IMR-90 (cell line): ENCODE measurements around the gene TENM4. TPM values are rescaled to one million over a fixed set of nuclear protein-coding genes. Genes with fewer than 3 reads are reported as not detected.

Source experiments
- ATAC-seq: fragments of 200-7000 bp; cut with Tn5 transposase; 2 replicates; pipeline ENCODE4 v1.9.1; 2020; ENCODE audit warnings: low read depth, mild to moderate bottlenecking, moderate library complexity
- BruUV-seq: library from RNA; stranded (reverse); fragments of 400-500 nt; replicated peaks from 2 replicates; lab custom pipeline; 2021; lab: Mats Ljungman, UMichigan
- CTCF ChIA-PET: fragments of 300-600 bp; formaldehyde crosslinking; extraction: SDS; loops from one replicate; lab custom pipeline; 2021; ENCODE audit warnings: antibody characterized with exemption; lab: Yijun Ruan, JAX
- POLR2A ChIA-PET: fragments of 300-600 bp; sonication (Branson Sonifier 250); formaldehyde crosslinking; loops from one replicate; lab custom pipeline; 2022; ENCODE audit warnings: antibody characterized with exemption; ENCODE audit not compliant: unreplicated experiment; lab: Charles Lee
- DNase-seq: peaks from one replicate; pipeline ENCODE4 v3.0.0; 2013
- H2AFZ ChIP-seq: replicated peaks from 2 replicates; pipeline ENCODE3; 2013; ENCODE audit warnings: low read length, mild to moderate bottlenecking; ENCODE audit not compliant: poor library complexity
- H2AK5ac ChIP-seq: 2 replicates; pipeline ENCODE4 v1.6.1; 2013; ENCODE audit warnings: low read depth, low read length, inconsistent platforms
- H2AK9ac ChIP-seq: replicated peaks from 2 replicates; pipeline ENCODE3; 2013; ENCODE audit warnings: mild to moderate bottlenecking, low read depth, low read length, moderate library complexity; ENCODE audit not compliant: poor library complexity
- H2BK120ac ChIP-seq: 2 replicates; pipeline ENCODE4 v1.6.1; 2013; ENCODE audit warnings: low read depth, low read length, inconsistent platforms
- H2BK15ac ChIP-seq: 3 replicates; pipeline ENCODE4 v1.6.1; 2013; ENCODE audit warnings: low read depth, low read length, inconsistent platforms
- H2BK20ac ChIP-seq: 2 replicates; pipeline ENCODE4 v1.6.1; 2013; ENCODE audit warnings: low read depth, mild to moderate bottlenecking, inconsistent platforms, low read length, moderate library complexity
- H2BK5ac ChIP-seq: 2 replicates; pipeline ENCODE4 v1.6.1; 2013; ENCODE audit warnings: mild to moderate bottlenecking, low read depth, low read length, inconsistent platforms; ENCODE audit not compliant: poor library complexity, severe bottlenecking
- H3K14ac ChIP-seq: replicated peaks from 2 replicates; pipeline ENCODE4 v1.6.1; 2013; ENCODE audit warnings: low read depth, low read length, inconsistent platforms
- H3K18ac ChIP-seq: 2 replicates; pipeline ENCODE4 v1.6.1; 2013; ENCODE audit warnings: low read depth, low read length, control low read depth
- H3K23ac ChIP-seq: 2 replicates; pipeline ENCODE4 v1.6.1; 2013; ENCODE audit warnings: low read depth, low read length, inconsistent platforms
- H3K27ac ChIP-seq: 2 replicates; pipeline ENCODE4 v1.5.1; 2013; ENCODE audit warnings: mild to moderate bottlenecking, control low read depth, low read length; ENCODE audit not compliant: insufficient read depth
- H3K27me3 ChIP-seq: 2 replicates; pipeline ENCODE4 v1.6.1; 2013; ENCODE audit warnings: low read length; ENCODE audit not compliant: control insufficient read depth, insufficient read depth
- H3K36me3 ChIP-seq: 2 replicates; pipeline ENCODE4 v1.6.1; 2013; ENCODE audit warnings: low read length, mixed read lengths; ENCODE audit not compliant: control insufficient read depth, insufficient read depth
- H3K4ac ChIP-seq: 2 replicates; pipeline ENCODE4 v1.6.1; 2013; ENCODE audit warnings: low read depth, low read length, inconsistent platforms
- H3K4me1 ChIP-seq: 2 replicates; pipeline ENCODE4 v1.6.1; 2013; ENCODE audit warnings: low read length, mixed read lengths; ENCODE audit not compliant: control insufficient read depth, insufficient read depth
- H3K4me2 ChIP-seq: 2 replicates; pipeline ENCODE4 v1.6.1; 2013; ENCODE audit warnings: low read depth, mild to moderate bottlenecking, control low read depth, low read length, moderate library complexity
- H3K4me3 ChIP-seq: 2 replicates; pipeline ENCODE4 v1.5.1; 2013; ENCODE audit warnings: low read depth, mild to moderate bottlenecking, control low read depth, low read length, moderate library complexity; ENCODE audit not compliant: insufficient read depth
- H3K56ac ChIP-seq: 2 replicates; pipeline ENCODE4 v1.6.1; 2013; ENCODE audit warnings: low read length, inconsistent platforms; ENCODE audit not compliant: insufficient read depth; ENCODE audit errors: extremely low read depth
- H3K79me1 ChIP-seq, 2 experiments: 2 replicates each; pipeline ENCODE4 v1.6.1; 2013; ENCODE audit warnings: low read length in 2 of 2, inconsistent platforms in 1 of 2, low read depth in 1 of 2
- H3K9ac ChIP-seq: 2 replicates; pipeline ENCODE4 v1.6.1; 2013; ENCODE audit warnings: low read depth, low read length, control low read depth
- H3K9me1 ChIP-seq: 2 replicates; pipeline ENCODE4 v1.6.1; 2013; ENCODE audit warnings: low read length, inconsistent platforms; ENCODE audit not compliant: insufficient read depth
- H3K9me3 ChIP-seq: 2 replicates; pipeline ENCODE4 v1.6.1; 2013; ENCODE audit warnings: low read length; ENCODE audit not compliant: control insufficient read depth, insufficient read depth
- H4K20me1 ChIP-seq: 2 replicates; pipeline ENCODE4 v1.6.1; 2013; ENCODE audit warnings: low read length, inconsistent platforms; ENCODE audit not compliant: insufficient read depth
- H4K5ac ChIP-seq: 2 replicates; pipeline ENCODE4 v1.6.1; 2013; ENCODE audit warnings: mild to moderate bottlenecking, low read depth, low read length, control low read depth
- H4K8ac ChIP-seq, 2 experiments: 2 replicates each; pipeline ENCODE4 v1.6.1; 2013; ENCODE audit warnings: low read depth in 2 of 2, low read length in 2 of 2, control low read depth in 1 of 2, inconsistent platforms in 1 of 2
- H4K91ac ChIP-seq: 2 replicates; pipeline ENCODE4 v1.6.1; 2013; ENCODE audit warnings: low read depth, low read length, inconsistent platforms; ENCODE audit not compliant: insufficient read depth
- MXI1 ChIP-seq: IDR thresholded peaks from 2 replicates; pipeline ENCODE4 v1.6.1; 2012; ENCODE audit warnings: low read depth, mild to moderate bottlenecking, low read length, moderate library complexity, borderline replicate concordance
- RFX5 ChIP-seq: IDR thresholded peaks from 2 replicates; pipeline ENCODE4 v1.8.0; 2012; ENCODE audit warnings: low read depth, mild to moderate bottlenecking, low read length, moderate library complexity
- WGBS, 2 experiments: methylation state at CpG; one replicate each; pipeline versions ENCODE4 v1.1.5 to v1.1.7; 2013; ENCODE audit warnings: missing lambda C conversion rate in 2 of 2; ENCODE audit not compliant: insufficient read length in 1 of 2; ENCODE audit errors: extremely low coverage in 2 of 2; 5-methylcytosine and 5-hydroxymethylcytosine counted together
- dilution Hi-C: fragments of 300-500 bp; cut with HindIII; formaldehyde crosslinking; loops from one replicate; pipeline ENCODE4 v1.14.3; 2018; ENCODE audit warnings: low sequenced_read_pairs; ENCODE audit not compliant: unreplicated experiment
- in situ Hi-C: fragments of 300-500 bp; cut with MboI; formaldehyde crosslinking; loops from 3 replicates; pipeline ENCODE4 v1.14.3; 2019; ENCODE audit warnings: low sequenced_read_pairs, inconsistent platforms, mixed read lengths
- intact Hi-C: fragments of 100-400 bp; cut with micrococcal nuclease; formaldehyde crosslinking; loops from 2 replicates; pipeline ENCODE4 v1.10.0; 2022
- polyA plus RNA-seq, 3 experiments: library from polyadenylated mRNA; depleted of rRNA; stranded (reverse); fragments of >200 nt; gene quantifications; 2 replicates each; pipeline ENCODE4 v1.2.3, GENCODE V29; 2012; ENCODE audit warnings: low replicate concordance in 1 of 3
- total RNA-seq: library from RNA; depleted of rRNA; stranded (reverse); fragments of >200 nt; gene quantifications from 2 replicates; pipeline ENCODE4 v1.2.3, GENCODE V29; 2012

Gene TENM4
- total and polyA plus RNA-seq, 2 of the 4 experiments (the other 2 are of a cell fraction), result 7.4 to 9.0 TPM

DNA sequence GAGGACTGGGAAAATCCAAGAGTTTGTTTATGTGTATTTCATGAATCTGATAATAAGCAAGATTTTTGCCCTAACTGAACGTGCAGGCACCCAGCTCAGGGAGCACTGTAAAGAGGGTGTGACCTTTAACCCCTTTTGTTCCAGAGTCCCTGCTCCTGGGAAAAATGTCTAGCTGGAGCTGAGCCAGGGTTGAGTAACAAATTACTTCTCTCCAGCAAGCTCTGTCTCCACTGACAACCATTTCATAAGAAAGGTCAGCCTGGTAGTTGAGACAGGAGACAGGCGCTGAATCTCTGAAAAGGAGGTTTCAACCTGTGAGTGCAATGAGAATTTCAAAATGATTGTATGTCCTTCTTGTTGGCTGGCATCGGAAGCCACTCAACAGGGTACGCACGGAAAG, 709.8 kb downstream of the TENM4 start:
- no CpG with 5 or more reads among the region's 5 CpGs for WGBS, 2 experiments
- no peak overlapping the region for H4K8ac ChIP-seq
- H3K79me1 ChIP-seq, result no peaks in the 10 kb centered on the region
- CTCF ChIA-PET, result no interaction called here
- H3K4me2 ChIP-seq, result no peak overlapping the region
- H2BK20ac ChIP-seq, result no peak overlapping the region
- H4K20me1 ChIP-seq, result no peaks in the 10 kb centered on the region
- no peaks in the 10 kb centered on the region for H3K9me1 ChIP-seq
- no peak overlapping the region for H2BK120ac ChIP-seq
- no peak overlapping the region for H3K18ac ChIP-seq
- H3K4me3 ChIP-seq, result no peak overlapping the region
- H3K27ac ChIP-seq, result no peak overlapping the region
- no peak overlapping the region for H2AK9ac ChIP-seq
- no peaks in the 10 kb centered on the region for H3K27me3 ChIP-seq
- POLR2A ChIA-PET, result no interaction called here
- H4K5ac ChIP-seq, result no peak overlapping the region
- no peak overlapping the region for H3K9ac ChIP-seq
- no TSS peak for BruUV-seq
- H2AK5ac ChIP-seq, result no peak overlapping the region
- no peak overlapping the region for H3K56ac ChIP-seq
- ATAC-seq (no peak), DNase-seq (no peak)
- no peak overlapping the region for H2BK15ac ChIP-seq
- no peaks in the 10 kb centered on the region for H3K9me3 ChIP-seq
- H3K14ac ChIP-seq, result no peak overlapping the region
- no peak overlapping the region for H4K91ac ChIP-seq
- TF ChIP-seq RFX5 (no peak), MXI1 (no peak)
- in situ Hi-C loops (no loop called here), intact Hi-C loops (no loop called here), dilution Hi-C loops (no loop called here)
- H2AFZ ChIP-seq, result no peak overlapping the region
- no peak overlapping the region for H3K4ac ChIP-seq
- H3K23ac ChIP-seq, result no peak overlapping the region
- H3K4me1 ChIP-seq, result peaks cover 3% of the 10 kb centered on the region; the same call in 1 of the 2 replicates
- peaks cover 6% of the 10 kb centered on the region; the same call in 1 of the 2 replicates for H3K36me3 ChIP-seq
- H2BK5ac ChIP-seq, result no peak overlapping the region
